Psoas muscle (tissue), 8 donors: ENCODE measurements around the gene B3GNT8. TPM values are rescaled to one million over a fixed set of nuclear protein-coding genes. Genes with fewer than 3 reads are reported as not detected.
"Not testable (repeated sequence)": the region's sequence is repeated elsewhere in the genome, so short reads cannot be mapped to it uniquely, and the experiment has no call there.

ENCODE experiments used
- ATAC-seq, 4 donors: fragments of 200-7000 bp; cut with Tn5 transposase; one replicate each; pipeline ENCODE4 v1.9.1; 2020; ENCODE audit warnings: moderate library complexity in 3 of 4, mild to moderate bottlenecking in 2 of 4
- DNase-seq, 2 donors: peaks; one replicate each; pipeline ENCODE4 v3.0.0-alpha.2; 2020
- H3K27ac ChIP-seq: fragments of 200-600 bp; one replicate; pipeline ENCODE4 v1.8.0; 2022
- H3K27me3 ChIP-seq, 3 donors: fragments of 200-600 bp in 1 of 3; one replicate each; pipeline versions ENCODE4 v1.6.1 to v1.8.0; 2013 to 2022; ENCODE audit warnings: low read length in 2 of 3, mild to moderate bottlenecking in 2 of 3, moderate library complexity in 1 of 3; ENCODE audit not compliant: insufficient read depth in 3 of 3
- H3K36me3 ChIP-seq, 2 donors: fragments of 200-600 bp in 1 of 2; one replicate each; pipeline versions ENCODE4 v1.6.1 to v1.8.0; 2013 to 2022; ENCODE audit warnings: low read depth in 1 of 2, mild to moderate bottlenecking in 1 of 2, moderate library complexity in 1 of 2; ENCODE audit not compliant: insufficient read depth in 1 of 2
- H3K4me1 ChIP-seq: fragments of 200-600 bp; one replicate; pipeline ENCODE4 v1.8.0; 2022
- H3K4me3 ChIP-seq: fragments of 200-600 bp; one replicate; pipeline ENCODE4 v1.8.0; 2022; ENCODE audit warnings: mild to moderate bottlenecking
- H3K9me3 ChIP-seq: fragments of 200-600 bp; one replicate; pipeline ENCODE4 v1.8.0; 2022
- WGBS, 3 donors: extraction: QIAGEN DNeasy Blood & Tissue Kit; methylation state at CpG; one replicate each; pipeline versions ENCODE4 v1.1.6 to v1.1.7; 2013; 5-methylcytosine and 5-hydroxymethylcytosine counted together
- intact Hi-C, 2 donors: fragments of 100-400 bp; cut with DNase I; formaldehyde crosslinking; loops; one replicate each; pipeline versions ENCODE4 v1.11.0 to v1.14.2; 2022
- polyA plus RNA-seq, 3 donors: library from polyadenylated mRNA; stranded (reverse); fragments of 200-250 nt; gene quantifications; one replicate each; pipeline ENCODE4 v1.2.3, GENCODE V29; 2013
- total RNA-seq, 4 donors: library from RNA; stranded (reverse); fragmentation: NEBNext Ultra II Directional in 2 of 4; extraction: Animal tissue kit (Norgen Biotek cat#: 25700) in 2 of 4; gene quantifications; one replicate each; pipeline versions ENCODE4 v1.2.1 to v1.2.4, GENCODE V29; 2021 to 2023
- TF ChIP-seq, protein P1 (sequence below): fragments of 200-600 bp; IDR thresholded peaks from one replicate; pipeline ENCODE4 v1.8.0; 2022; ENCODE audit warnings: antibody characterized with exemption
- donor health status: healthy with polysubstance abuse.
- donor health status: DM: no; HTN: no; CAD: no; lungs with moderate emphysema.
- donor health status: Bipolar disorder and iron deficiency.
- donor health status: healthy.
- donor health status: DM: yes; HTN: yes; CAD: no.
- donor health status: DM: no; HTN: no; CAD: no.
- donor health status: DM: no; HTN: no; CAD: no.
- donor health status: DM: yes; HTN: yes; CAD: no.

The B3GNT8 gene
- total and polyA plus RNA-seq, 7 donors, result 0.55 to 1.9 (median 0.96) TPM

DNA sequence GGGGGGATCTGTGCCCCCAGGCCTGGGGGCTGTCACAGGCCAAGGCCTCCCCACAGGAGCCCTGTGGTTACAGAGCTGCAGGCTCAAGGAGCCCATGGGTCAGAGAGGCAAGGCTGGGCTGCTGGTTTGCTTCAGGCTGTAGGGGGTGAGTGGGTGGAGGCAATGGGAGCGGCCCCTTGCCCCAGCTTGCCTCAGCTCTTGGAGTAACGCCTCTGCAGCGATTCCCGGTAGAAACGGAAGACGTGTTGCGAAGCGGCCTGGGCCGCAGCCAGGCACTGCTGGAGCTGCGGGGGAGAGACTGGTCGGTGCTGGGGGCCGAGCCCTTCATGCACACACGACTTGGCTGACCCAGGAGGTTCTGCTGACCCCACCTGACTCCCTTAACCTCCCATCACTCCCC is 40.7 kb downstream of the B3GNT8 start:
- DNase-seq (no peak), ATAC-seq (no peak)
- TF ChIP-seq, protein P1, sequence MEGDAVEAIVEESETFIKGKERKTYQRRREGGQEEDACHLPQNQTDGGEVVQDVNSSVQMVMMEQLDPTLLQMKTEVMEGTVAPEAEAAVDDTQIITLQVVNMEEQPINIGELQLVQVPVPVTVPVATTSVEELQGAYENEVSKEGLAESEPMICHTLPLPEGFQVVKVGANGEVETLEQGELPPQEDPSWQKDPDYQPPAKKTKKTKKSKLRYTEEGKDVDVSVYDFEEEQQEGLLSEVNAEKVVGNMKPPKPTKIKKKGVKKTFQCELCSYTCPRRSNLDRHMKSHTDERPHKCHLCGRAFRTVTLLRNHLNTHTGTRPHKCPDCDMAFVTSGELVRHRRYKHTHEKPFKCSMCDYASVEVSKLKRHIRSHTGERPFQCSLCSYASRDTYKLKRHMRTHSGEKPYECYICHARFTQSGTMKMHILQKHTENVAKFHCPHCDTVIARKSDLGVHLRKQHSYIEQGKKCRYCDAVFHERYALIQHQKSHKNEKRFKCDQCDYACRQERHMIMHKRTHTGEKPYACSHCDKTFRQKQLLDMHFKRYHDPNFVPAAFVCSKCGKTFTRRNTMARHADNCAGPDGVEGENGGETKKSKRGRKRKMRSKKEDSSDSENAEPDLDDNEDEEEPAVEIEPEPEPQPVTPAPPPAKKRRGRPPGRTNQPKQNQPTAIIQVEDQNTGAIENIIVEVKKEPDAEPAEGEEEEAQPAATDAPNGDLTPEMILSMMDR, result no peak
- intact Hi-C loops, result no loop called here
- WGBS, 3 donors, result 82 to 89% (median 87%) methylated on average over 13 of the region's 13 CpGs
- Histone ChIP-seq H3K9me3 (no peaks in the 10 kb centered on the region), H3K36me3 (peaks cover 4 to 78% of the 10 kb centered on the region in 2 donors), H3K4me1 (no peaks in the 10 kb centered on the region), H3K27ac (no peak overlapping the region), H3K4me3 (no peak overlapping the region), H3K27me3 (no peaks in the 10 kb centered on the region)

DNA sequence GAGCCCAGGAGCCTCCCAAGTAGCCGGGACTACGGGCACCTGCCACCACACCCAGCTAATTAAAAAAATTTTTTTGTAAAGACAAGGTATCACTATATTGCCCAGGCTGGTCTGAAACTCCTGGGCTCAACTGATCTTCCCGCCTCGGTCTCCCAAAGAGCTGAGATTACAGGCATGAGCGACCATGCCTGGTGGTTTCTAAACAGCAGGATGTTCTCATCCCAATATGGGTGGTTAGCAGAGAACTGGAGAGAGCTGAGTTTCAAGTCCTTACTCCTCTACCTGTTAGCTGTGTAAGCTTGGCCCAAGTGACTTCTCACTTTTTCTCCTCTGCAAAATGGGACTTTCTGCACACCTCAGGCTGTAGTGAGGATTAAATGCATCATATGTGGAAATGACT is 42.8 kb downstream of the B3GNT8 start:
- TF ChIP-seq, protein P1, result no peak
- Histone ChIP-seq H3K9me3 (no peaks in the 10 kb centered on the region), H3K4me1 (no peaks in the 10 kb centered on the region), H3K36me3 (peaks cover 0 to 57% of the 10 kb centered on the region in 2 donors), H3K27me3 (no peaks in the 10 kb centered on the region), H3K4me3 (no peak overlapping the region), H3K27ac (no peak overlapping the region)
- DNase-seq (no peak), ATAC-seq (no peak)
- intact Hi-C loops, result loop anchor here in 1 of 2 donors (5.0 kb wide), 1 partner anchor 43 kb away; the partner anchor contains the start of gene B3GNT8
- 89 to 95% (median 94%) methylated on average over 5 of the region's 5 CpGs for WGBS, 3 donors

DNA sequence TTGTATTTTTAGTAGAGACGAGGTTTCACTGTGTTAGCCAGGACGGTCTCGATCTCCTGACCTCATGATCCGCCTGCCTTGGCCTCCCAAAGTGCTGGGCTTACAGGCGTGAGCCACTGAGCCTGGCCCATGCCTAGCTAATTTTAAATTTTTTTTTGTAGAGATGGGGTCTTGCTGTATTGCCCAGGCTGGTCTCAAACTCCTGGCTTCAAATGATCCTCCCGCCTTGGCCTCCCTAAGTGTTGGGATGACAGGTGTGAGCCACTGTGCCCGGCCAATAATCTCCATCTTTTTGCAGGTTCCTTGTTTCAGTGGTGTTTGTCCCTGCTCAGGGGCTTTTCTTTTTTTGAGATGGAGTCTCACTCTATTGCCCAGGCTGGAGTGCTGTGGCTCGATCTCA is 45.6 kb downstream of the B3GNT8 start:
- 94 to 97% (median 95%) methylated on average over 8 of the region's 8 CpGs for WGBS, 3 donors
- H3K4me1 ChIP-seq, H3K9me3 ChIP-seq, DNase-seq, H3K27ac ChIP-seq, H3K4me3 ChIP-seq, H3K27me3 ChIP-seq, ATAC-seq: not testable (repeated sequence)
- H3K36me3 ChIP-seq, result peaks cover 0 to 29% of the 10 kb centered on the region in 2 donors
- intact Hi-C loops, result loop anchor here in 1 of 2 donors (5.0 kb wide), 1 partner anchor 46 kb away; the partner anchor contains the start of gene B3GNT8

DNA sequence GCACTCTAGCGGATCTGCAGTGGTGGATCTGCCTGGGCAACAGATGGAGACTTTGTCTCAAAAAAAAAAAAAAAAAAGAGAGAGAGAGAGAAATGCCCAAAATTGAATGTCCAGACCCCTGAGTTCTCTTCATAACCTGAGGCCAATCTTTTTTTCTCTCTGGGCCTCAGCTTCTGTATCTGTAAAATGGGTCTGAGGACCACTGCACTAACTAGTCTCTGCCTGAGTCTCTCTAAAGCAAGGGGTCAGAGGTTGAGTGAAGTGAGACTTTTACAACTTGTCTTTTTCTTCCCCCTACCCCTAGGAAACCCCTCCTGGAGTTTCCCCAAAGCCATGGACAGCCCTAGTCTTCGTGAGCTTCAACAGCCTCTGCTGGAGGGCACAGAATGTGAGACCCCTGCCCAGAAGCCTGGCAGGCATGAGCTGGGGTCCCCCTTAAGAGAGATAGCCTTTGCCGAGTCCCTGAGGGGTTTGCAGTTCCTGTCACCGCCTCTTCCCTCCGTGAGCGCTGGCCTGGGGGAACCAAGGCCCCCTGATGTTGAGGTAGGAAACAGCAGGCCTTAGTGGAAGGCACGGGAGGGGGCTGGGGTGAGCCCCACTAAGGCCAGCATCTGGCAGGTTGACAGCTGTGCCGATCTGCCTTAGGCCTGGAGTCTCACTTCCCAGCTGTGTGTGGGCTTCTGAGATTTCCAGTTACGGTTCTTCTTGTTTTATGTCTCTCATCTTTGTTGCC is 49.0 kb downstream of the B3GNT8 start:
- ATAC-seq (no peak), DNase-seq (peak in 1 of 2 donors; percentile 42)
- WGBS, 3 donors, result 45 to 54% (median 48%) methylated on average over 9 of the region's 9 CpGs
- Histone ChIP-seq H3K36me3 (peaks cover 0 to 6% of the 10 kb centered on the region in 2 donors), H3K27ac (peak overlapping the region; percentile 23), H3K4me1 (peaks cover 15% of the 10 kb centered on the region), H3K27me3 (peaks cover 0 to 10% (median 2%) of the 10 kb centered on the region in 3 donors), H3K4me3 (no peak overlapping the region), H3K9me3 (no peaks in the 10 kb centered on the region)
- intact Hi-C loops, result no loop called here
- TF ChIP-seq, protein P1, result no peak

DNA sequence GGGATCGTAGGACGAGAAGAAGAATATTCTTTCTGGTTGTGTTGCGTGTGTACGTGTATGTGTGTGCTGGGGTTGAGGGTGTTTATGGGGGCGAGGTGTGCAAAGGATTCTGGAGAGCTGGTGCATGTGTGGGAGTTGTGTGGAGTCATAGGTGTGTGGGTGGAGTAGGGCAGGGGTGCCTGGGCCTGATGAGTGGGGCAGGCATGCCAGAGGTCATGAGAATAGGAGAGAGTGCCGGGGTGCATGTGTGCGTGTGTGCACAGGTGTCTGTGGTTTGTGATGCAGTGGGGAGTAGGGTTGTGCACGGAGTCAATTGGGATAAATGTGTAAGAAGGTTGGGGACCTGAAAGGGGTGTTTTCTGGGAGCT is 50.2 kb downstream of the B3GNT8 start:
- H3K9me3 ChIP-seq, result no peaks in the 10 kb centered on the region
- TF ChIP-seq, protein P1, result no peak
- peaks cover 15% of the 10 kb centered on the region for H3K4me1 ChIP-seq
- peak overlapping the region; percentile 69 for H3K4me3 ChIP-seq
- 62 to 71% (median 66%) methylated on average over 8 of the region's 8 CpGs for WGBS, 3 donors
- H3K27ac ChIP-seq, result no peak overlapping the region
- ATAC-seq, result no peak
- H3K36me3 ChIP-seq, result no peaks in the 10 kb centered on the region
- no peak for DNase-seq
- intact Hi-C loops, result no loop called here
- peaks cover 0 to 10% (median 2%) of the 10 kb centered on the region in 3 donors for H3K27me3 ChIP-seq
